Fibroblast of lung (primary cell): ENCODE data around the gene LMF2.

Source experiments
- EZH2 ChIP-seq: IDR thresholded peaks from 2 replicates; pipeline ENCODE4 v1.5.1; 2012; ENCODE audit warnings: low read length, control low read depth, mild to moderate bottlenecking; ENCODE audit errors: missing control alignments
- TF ChIP-seq, protein P1 (sequence below), 2 donors: IDR thresholded peaks in 1 of 2; conservative IDR thresholded peaks in 1 of 2; 1 replicate in 1 of 2; 2 replicates in 1 of 2; pipeline ENCODE4 v1.5.1; 2011 to 2012; ENCODE audit warnings: low read length in 2 of 2, control low read depth in 1 of 2, inconsistent platforms in 1 of 2, low read depth in 1 of 2, mild to moderate bottlenecking in 1 of 2

- TF ChIP-seq, protein P1, sequence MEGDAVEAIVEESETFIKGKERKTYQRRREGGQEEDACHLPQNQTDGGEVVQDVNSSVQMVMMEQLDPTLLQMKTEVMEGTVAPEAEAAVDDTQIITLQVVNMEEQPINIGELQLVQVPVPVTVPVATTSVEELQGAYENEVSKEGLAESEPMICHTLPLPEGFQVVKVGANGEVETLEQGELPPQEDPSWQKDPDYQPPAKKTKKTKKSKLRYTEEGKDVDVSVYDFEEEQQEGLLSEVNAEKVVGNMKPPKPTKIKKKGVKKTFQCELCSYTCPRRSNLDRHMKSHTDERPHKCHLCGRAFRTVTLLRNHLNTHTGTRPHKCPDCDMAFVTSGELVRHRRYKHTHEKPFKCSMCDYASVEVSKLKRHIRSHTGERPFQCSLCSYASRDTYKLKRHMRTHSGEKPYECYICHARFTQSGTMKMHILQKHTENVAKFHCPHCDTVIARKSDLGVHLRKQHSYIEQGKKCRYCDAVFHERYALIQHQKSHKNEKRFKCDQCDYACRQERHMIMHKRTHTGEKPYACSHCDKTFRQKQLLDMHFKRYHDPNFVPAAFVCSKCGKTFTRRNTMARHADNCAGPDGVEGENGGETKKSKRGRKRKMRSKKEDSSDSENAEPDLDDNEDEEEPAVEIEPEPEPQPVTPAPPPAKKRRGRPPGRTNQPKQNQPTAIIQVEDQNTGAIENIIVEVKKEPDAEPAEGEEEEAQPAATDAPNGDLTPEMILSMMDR (conservative IDR thresholded peaks at IDR 0.05 in 1 of 2, IDR thresholded peaks at IDR 0.05 in 1 of 2; ENCODE audit: low read depth in 1 of 2, low read length in 2 of 2) = no peak
- no peak for TF ChIP-seq EZH2
Measured at GRCh38 chr22:50471197-50471847, 36.2 kb downstream of the LMF2 start.
